Measurements from ENCODE around the gene COL12A1. TPM values are rescaled to one million over a fixed set of nuclear protein-coding genes. Genes with fewer than 3 reads are reported as not detected.

COL12A1 gene
- total RNA-seq, 1 experiment from 2014 or later: 0.96 TPM

GRCh38 chr6:75222261-75222660, 16.4 kb upstream of the COL12A1 start:
- Histone ChIP-seq H3K27me3 (ENCODE audit: insufficient read depth, low read length) (no peaks in the 10 kb centered on the region), H4K91ac (ENCODE audit: insufficient read length, low read depth, low read length) (no peak overlapping the region), H3K4me1 (ENCODE audit: insufficient read depth, low read length) (no peaks in the 10 kb centered on the region; the same call in 1 of the 2 replicates), H3K9ac (ENCODE audit: extremely low read depth, insufficient read length, low read length) (no peak overlapping the region), H3K9me3 (ENCODE audit: control insufficient read depth, low read depth, low read length) (no peaks in the 10 kb centered on the region), H3K27ac (ENCODE audit: insufficient read length, low read depth, low read length) (no peak overlapping the region), H3T11ph (ENCODE audit: low read length) (no peak overlapping the region), H4K5ac (ENCODE audit: insufficient read length, low read depth, low read length) (no peak overlapping the region), H2BK5ac (ENCODE audit: insufficient read length, low read length) (no peak overlapping the region), H4K20me1 (ENCODE audit: control insufficient read depth, insufficient read depth, insufficient read length) (no peaks in the 10 kb centered on the region), H3K23ac (ENCODE audit: insufficient read length, low read depth, low read length) (no peak overlapping the region), H3K18ac (ENCODE audit: insufficient read length, low read depth, low read length) (no peak overlapping the region), H3K23me2 (ENCODE audit: insufficient read length, low read depth, low read length, poor library complexity, severe bottlenecking) (no peaks in the 10 kb centered on the region), H3K79me1 (ENCODE audit: insufficient read depth, low read depth, low read length, poor library complexity, severe bottlenecking) (no peaks in the 10 kb centered on the region), H2BK120ac (ENCODE audit: low read depth, low read length, poor library complexity, severe bottlenecking) (no peak overlapping the region), H3K14ac (ENCODE audit: insufficient read depth, low read length) (no peak overlapping the region), H3K4ac (ENCODE audit: low read depth, low read length) (no peak overlapping the region), H2BK20ac (ENCODE audit: low read depth, low read length, poor library complexity, severe bottlenecking) (no peak overlapping the region), H4K8ac (replicated peaks; ENCODE audit: insufficient read length, low read depth, low read length) (no peak overlapping the region), H2BK15ac (ENCODE audit: low read depth, low read length) (no peak overlapping the region), H3K79me2 (ENCODE audit: insufficient read depth, low read length) (no peaks in the 10 kb centered on the region), H3K56ac (ENCODE audit: insufficient read length, low read depth, low read length) (no peak overlapping the region), H3K4me2 (ENCODE audit: insufficient read depth, insufficient read length, low read length) (no peak overlapping the region), H2BK12ac (ENCODE audit: insufficient read length, low read depth, low read length) (no peak overlapping the region), H2AK5ac (ENCODE audit: insufficient read length, low read length) (no peak overlapping the region), H2AFZ (ENCODE audit: low read length) (no peak overlapping the region)
- no peaks in the 10 kb centered on the region for H3K9me3 Mint-ChIP-seq
- DNase-seq: no peak
- peaks cover 17% of the 10 kb centered on the region in 2 experiments for H3K4me1 Mint-ChIP-seq
- H3K4me3 Mint-ChIP-seq: no peak overlapping the region
- no peaks in the 10 kb centered on the region for H3K27me3 Mint-ChIP-seq (ENCODE audit: low read depth)
- H3K36me3 Mint-ChIP-seq (ENCODE audit: insufficient read depth in 1 of 3, low read depth in 3 of 3): no peaks in the 10 kb centered on the region
- no peak overlapping the region for H3K27ac Mint-ChIP-seq
- TF ChIP-seq CTCF (conservative IDR thresholded peaks at IDR 0.05): no peak

All from H9 (cell line).